ENCODE data around the gene CRB3.

CRB3 gene

DNA sequence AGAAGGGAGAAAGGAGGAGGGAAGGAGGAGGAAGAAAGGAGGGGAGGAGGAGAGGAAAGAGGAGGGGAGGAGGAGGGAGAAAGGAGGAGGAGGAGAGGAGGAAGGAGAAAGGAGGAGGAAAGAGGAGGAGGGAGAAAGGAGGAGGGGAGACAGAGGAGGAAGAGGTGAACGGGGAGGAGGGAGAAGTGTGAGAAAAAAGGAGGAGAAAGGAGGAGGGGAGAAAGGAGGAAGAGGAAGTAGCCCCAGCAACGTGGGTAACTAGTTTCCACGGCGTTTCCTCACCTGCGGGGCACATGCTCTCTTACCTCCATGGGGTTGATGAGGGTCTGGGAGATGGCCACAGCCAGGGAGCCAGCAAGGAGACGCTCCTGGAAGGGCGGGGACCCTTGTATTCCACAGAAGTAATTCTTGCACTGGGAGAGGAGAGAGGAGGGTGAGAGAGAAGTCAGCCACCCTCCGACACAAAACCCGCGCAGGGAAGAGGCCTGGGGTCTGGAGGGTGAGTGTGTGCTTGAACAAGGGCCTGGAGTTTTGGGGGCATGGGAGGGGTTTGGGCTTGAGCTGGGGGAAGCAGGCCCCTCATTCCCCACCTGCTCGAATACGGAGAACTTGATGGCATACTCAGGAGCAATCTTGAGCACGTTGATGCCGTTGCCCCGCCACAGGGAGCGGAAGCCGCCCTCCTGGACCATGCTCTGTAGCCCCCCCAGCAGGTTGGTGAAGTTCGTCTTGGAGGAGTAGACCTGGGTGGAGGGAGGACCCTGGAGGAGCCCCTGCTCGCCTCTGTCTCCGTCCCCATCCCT is 34.5 kb upstream of the CRB3 start:
- no peak overlapping the region for H3K27ac ChIP-seq
- TF ChIP-seq, protein P1, sequence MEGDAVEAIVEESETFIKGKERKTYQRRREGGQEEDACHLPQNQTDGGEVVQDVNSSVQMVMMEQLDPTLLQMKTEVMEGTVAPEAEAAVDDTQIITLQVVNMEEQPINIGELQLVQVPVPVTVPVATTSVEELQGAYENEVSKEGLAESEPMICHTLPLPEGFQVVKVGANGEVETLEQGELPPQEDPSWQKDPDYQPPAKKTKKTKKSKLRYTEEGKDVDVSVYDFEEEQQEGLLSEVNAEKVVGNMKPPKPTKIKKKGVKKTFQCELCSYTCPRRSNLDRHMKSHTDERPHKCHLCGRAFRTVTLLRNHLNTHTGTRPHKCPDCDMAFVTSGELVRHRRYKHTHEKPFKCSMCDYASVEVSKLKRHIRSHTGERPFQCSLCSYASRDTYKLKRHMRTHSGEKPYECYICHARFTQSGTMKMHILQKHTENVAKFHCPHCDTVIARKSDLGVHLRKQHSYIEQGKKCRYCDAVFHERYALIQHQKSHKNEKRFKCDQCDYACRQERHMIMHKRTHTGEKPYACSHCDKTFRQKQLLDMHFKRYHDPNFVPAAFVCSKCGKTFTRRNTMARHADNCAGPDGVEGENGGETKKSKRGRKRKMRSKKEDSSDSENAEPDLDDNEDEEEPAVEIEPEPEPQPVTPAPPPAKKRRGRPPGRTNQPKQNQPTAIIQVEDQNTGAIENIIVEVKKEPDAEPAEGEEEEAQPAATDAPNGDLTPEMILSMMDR (conservative IDR thresholded peaks at IDR 0.05): no peak

- TF ChIP-seq, protein P1 (conservative IDR thresholded peaks at IDR 0.05): no peak
- no peak overlapping the region for H3K27ac ChIP-seq
Measured at GRCh38 chr19:6431891-6432290, 32.2 kb upstream of the CRB3 start.

DNA sequence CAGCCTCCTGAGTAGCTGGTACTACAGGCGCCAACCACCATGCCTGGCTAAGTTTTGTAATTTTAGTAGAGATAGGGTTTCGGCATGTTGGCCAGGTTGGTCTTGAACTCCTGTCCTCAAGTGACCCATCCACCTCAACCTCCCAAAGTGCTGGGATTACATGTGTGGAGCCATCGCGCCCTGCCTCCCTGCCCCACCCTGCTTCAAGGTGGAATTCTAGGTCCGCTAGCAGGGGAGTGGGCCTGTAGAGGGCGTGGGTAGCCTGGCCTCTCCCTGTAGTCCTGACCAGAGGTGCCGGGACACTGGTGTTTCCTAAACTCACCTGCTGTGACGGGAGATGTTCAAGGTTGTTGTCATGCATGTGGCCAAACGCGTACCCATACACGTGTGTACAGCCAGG is 30.9 kb upstream of the CRB3 start:
- H3K27ac ChIP-seq: no peak overlapping the region
- TF ChIP-seq, protein P1 (conservative IDR thresholded peaks at IDR 0.05): no peak

- TF ChIP-seq, protein P1 (conservative IDR thresholded peaks at IDR 0.05): no peak
- no peak within 1 kb of the TSS for H3K27ac ChIP-seq
Measured at GRCh38 chr19:6433663-6434062, 30.4 kb upstream of the CRB3 start, which contains the start of gene SLC25A41. TSS of gene SLC25A41 (minus strand) at chr19:6433763. CDS start at chr19:6433693, 70 bp downstream.

- TF ChIP-seq, protein P1 (conservative IDR thresholded peaks at IDR 0.05): no peak
- no peak overlapping the region for H3K27ac ChIP-seq
Measured at GRCh38 chr19:6439743-6440142, 24.3 kb upstream of the CRB3 start.

DNA sequence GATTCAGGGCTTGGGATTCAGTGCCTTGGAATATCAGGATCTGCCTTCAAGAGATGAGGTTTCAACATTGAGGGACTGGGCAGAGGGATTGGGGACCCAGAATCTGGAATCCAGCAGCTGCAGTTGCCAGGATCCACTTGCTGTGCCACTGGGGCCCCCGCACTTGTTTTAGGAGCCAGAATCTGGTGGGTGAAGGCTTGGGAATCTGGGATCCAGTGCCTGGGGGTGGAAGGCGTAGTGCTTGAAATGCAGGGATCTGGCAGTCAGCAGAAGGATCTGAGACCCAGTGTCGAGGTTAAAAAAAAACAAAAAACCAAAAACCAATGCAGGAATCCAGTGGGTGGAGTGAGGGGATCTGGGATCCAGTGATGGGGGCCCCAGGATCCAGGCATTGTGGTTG is 23.2 kb upstream of the CRB3 start:
- H3K27ac ChIP-seq: no peak overlapping the region
- TF ChIP-seq, protein P1 (conservative IDR thresholded peaks at IDR 0.05): no peak

DNA sequence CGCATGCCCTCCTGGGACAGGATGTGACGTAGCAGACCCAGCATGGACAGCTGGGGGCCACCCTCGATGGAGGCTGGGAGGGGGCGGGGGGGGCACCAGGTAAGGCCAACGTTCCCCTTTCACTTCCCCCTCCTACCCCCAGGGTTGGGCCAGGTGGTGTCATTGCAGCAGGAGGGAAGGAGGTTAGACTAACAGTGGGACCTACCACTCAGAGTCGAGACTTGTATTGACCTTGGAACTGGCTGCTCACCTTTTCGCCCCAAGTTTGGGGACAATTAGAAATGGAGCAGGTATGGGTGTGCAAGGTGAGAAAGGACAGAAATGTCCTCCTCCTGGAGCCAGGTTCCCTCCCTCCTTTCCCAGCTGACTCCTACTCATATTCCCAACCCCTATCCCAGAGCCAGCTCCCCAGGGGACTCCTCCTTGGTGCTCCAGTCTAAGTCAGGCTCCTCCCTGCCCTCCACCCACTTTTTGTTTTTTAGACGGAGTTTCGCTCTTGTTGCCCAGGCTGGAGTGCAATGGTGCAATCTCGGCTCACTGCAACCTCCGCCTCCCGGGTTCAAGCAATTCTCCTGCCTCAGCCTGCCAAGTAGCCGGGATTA is 21.9 kb upstream of the CRB3 start:
- no peak overlapping the region for H3K27ac ChIP-seq

More for the DNA sequence above, 21.9 kb upstream of the CRB3 start:
- TF ChIP-seq, protein P1 (conservative IDR thresholded peaks at IDR 0.05): no peak
